ENCODE data around the gene COPG2.

The COPG2 gene

DNA sequence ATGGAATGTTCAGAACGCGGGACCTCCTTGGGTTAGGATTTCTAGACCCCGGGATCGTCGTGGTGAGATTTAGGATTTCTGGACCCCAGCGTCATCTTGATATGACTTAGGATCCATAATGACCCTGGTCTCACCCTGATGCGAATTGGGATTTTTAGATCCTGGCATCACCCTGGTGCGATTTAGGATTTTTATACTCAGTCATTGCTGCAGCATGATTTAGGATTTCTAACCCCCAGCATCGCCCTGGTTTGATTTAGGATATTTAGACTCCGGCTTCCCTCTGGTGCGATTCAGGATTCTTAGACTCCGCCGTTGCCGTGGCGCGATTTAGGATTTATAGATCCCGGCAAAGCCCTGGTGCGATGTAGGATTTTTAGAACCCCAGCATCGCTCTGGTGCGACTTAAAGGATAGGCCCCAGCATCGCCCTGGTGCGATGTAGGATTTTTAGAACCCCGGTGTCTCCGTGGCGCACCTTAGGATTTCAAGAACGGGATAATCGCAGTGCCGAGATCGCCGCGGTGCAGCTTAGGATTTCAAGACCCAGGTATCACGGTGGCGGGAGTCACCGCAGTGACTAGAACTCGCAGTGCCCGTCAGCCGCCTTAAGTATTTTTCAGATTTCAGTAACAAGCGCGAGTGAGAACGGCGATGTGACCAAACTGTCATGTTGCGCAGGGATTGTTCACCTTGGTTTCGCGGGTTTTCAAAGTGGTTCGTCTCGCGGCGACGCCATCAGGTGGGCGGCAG lies 175.8 kb downstream of the COPG2 start:
- no peak for DNase-seq

DNA sequence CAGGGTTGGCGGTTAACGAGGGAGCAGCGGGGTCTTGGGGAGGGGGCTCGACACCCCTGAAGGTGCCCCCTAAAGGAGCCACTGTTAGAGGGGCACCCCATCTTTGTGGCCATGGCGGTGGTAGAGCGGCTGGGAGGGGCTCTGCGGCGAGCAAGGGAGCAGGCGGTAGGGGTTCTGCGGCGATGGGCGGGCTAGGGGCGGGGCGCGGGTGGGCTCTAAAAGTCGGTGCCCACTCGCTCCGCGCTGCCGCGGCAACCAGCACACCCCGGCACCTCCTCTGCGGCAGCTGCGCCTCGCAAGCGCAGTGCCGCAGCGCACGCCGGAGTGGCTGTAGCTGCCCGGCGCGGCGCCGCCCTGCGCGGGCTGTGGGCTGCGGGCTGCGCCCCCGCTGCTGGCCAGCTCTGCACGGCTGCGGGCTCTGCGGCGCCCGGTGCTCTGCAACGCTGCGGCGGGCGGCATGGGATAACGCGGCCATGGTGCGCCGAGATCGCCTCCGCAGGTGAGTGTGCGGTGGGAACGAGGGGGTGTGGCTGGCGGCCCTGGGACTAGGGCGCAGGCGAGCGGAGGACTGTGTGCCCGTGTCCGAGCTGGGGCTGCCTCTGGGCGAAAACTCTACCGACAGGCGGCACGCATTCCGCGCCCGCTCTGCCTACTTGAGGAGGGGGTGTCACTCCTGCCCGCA lies 176.6 kb downstream of the COPG2 start, which contains the start of gene MEST:
Gene MEST, plus strand, starts transcription at position 245 of the 682 bp plus-strand sequence. Its CDS starts 229 bp downstream, at position 474.
- no peak for DNase-seq

DNA sequence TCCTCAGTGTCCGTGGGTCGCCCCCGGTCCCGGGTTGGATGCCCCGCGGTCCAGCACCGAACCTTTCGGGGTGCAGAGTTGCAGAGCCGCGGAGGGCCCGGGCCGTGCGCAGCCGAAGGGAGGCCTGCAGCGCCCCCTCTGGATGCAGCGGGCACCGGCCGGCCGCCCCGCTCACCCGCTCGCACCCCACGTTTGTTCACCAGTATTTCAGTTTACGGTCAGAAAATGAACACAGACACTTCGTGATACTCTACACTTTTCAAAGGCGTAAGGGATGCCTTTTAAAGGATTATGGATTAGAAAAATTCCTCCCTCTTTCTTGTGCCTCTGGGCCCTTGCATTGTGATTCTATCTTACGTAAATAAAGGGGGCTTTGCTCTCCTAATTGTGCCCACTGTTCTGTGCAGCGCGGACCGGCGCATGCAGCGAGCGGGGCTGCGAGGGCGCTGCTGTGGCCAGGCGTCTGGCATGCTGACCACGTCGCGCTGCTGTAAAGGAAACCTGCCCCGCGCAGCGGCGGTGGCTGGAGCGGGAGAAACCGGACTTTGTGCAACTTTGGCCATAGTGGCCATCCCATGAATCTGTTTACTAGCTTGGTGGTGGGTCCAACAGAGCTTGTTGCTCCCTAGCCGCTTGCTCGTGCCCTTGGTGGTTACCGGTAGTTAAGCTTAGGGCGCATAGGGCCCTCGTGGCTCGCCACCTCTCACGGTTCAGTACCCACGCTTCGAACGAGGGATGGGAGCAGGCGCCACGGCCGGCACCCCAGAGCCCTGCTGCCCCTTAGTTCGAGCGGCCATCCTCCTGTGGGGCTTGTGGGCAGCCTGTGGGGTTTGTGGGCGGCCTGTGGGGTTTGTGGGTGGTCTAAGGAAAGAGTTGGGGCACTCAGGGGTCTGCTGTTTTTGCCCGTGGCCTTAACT lies 177.4 kb downstream of the COPG2 start:
- DNase-seq: no peak

DNA sequence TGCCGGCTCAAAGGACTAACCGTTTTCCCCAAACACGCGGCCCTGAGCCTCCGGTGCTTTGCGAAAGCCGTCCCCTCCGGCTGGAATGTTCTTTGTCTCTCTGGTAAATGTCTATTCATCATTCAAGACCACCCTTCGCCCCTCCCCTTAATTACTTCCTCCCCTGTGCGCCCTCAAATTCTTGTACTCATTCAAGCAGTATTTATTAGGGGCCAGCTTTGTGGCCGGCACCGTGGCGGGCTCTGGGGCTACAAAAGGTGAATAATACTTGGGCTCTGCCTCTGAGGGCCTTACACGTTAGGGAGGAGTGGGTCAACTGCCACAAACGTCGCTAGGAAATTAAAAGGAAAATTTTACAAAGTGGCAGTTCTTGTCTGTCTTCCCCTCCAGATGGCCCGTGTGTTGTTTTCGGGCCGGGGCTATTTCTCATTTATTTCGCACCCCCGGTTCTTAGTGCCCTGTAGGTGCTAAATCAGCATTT lies 178.2 kb downstream of the COPG2 start:
- DNase-seq: no peak

DNA sequence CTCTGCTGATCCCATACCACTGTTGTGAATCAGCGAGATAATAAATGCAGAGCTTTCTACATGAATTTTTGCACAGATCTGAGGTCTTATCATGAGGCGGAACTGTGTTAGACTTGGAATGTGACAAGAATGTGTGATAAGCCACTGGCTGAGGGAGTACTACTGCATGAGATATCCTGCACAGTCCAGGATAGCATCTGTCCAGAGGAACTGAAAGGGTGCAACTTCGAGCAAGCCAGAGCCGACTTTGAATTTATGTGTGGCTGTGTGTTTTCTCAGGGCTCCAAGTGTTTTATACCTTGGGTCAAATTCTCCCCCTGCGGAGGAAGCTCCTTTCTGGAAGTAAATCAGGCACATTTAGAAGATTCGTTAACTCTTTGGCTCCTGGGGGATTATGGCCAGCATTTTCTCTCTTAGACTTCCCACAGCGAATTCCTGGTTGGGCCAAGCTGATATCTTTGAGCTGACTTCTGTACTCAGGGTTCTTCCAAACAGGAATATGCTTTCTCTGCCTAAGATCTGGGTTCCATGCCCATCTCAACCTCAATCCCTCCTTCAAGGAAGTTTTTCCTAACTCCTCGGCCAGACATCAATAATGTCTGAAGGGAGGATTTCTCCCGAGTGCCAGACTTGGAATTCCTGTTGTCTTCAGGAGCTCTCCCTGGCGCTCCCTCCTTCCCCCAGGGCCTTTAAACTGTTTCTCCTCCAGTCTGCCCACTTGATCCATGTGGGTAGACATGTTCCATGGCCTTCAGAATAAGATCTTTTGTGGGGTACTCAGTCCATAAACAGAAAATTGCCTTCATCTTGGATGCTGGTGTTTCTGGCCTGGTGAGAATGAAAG lies 179.2 kb downstream of the COPG2 start:
- no peak for DNase-seq

DNA sequence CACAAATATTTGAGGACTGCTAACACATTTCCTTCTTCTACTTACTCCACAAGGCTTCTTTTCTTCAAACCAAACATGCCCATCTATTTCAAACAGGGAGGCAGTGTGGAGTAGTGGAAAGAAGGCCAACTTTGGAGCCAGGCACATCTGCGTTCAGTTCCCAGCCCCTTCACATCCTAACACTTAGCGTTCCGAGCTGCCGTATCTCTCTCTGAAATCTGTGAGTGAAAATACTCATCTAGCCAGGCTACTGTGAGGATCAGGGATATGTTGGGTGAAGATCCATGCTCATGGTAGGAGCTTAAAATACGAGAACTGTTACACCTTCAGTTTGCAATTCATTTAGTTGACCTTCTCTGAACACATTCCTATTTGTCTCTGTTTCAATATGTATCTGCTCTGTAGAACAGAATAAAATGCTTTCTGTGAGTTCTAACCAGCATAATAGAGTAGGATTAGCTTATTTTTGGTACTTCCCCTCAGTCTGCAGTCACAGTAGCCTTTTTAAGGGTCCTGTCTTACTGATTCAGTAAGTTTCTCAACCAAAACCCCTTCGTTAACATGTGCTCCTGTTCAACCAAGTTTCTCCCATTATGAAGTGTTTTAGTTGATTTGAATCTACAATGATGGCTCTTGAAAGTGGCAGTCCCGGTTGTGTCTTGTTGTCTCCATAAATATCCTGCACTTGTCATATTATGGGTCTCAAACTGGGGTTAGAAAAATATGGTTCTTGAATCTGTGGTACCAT lies 180.0 kb downstream of the COPG2 start:
- DNase-seq: no peak

DNA sequence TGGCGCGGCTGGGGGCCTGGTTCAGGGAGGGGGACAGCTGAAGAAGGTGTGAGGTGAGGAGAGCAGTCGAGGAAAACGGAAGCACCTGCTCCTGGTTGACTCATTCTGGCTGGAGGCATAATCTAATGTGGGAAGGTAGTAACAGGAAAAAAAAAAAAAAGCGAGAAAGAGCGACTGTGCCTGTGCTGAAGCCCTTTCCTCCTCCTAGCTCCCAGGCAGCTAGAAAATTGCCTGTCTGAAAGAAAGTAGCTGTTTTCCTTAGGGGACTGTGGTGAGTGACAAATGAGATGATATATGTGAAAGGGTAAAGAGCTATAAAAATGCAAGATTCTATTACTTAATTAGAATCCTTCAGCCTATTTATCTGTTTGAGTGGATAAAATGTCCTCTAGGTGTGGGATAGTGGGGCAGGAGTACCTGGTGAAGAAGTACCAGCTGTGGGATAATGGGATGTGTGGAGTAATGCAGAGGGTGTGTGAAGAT lies 181.6 kb downstream of the COPG2 start:
- no peak for DNase-seq

DNA sequence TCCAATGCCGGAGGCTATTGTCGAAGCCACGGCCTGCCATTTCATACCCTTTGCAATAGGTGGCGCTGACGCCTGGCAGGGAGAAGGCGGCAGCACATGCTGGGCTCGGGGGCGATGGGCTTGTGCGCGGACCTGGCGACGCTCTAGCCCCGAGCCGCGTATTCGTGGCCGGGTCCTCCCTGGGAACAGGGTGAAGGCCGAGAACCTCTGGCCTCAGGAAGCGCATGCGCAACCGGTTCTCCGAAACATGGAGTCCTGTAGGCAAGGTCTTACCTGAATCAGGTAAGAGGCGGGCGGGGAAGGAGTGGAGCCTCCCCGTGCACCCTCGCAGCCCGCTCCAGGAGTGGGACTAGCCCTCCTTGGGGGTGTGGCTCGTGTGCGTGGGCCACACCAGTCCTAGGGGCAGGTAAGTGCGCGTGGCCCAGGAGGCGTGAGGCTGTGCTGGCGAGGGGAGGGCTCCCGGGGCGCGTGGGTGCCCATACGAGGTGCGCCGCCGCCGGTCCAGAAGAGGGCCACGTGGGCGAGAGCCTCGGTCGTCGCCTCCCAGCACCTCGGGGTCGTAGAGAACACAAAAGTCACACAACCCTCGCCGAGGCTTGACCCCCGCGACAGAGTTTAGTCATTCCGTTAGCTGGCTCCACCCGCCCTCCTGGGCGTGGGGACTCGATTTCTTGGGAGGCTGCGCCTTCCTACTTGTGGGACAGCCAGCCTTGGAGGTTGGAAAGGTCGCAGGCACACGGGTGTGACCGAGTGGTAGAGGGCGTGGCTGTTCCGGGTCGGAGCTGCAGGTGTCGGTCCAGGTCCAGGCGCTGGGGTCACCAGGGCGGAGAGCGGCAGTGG lies 182.2 kb downstream of the COPG2 start:
- no peak for DNase-seq

DNA sequence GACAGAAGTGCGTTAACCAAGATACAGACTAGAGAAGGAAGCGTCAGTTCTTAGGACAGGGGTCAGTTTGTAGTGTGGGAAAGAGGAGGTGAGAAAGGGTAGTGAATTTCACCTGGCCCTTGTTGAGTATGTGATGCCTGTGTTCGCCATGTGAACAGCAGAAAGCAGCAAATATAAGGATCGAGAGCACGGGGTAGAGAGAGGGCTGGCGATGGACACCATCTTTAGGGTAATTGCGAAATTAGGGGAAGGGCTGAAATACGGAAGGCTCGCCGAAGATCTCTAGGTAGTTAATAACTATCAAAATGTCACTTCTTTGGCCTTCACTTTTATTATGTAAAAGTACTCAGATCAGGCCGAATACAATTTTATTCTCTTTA lies 182.8 kb downstream of the COPG2 start:
- no peak for DNase-seq

DNA sequence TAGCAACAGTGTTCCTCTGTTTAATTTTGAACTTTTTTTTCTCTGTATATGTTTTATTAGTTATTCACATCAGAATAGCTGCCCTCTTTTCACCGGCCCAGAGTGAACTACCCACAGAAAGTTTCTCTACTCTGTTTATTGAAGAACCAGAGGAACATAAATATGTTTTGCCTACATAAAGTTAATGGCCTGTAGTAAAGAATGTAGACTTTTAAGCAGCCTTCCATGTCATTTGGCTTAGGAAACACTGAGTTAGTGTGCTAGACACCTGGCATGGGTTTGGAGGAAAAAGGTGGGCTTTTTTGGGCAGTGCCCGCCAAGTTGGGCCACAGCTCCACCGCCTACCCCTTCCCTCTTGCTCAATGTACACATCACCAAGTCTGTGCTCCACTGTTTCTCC lies 185.5 kb downstream of the COPG2 start:
- no peak for DNase-seq

DNA sequence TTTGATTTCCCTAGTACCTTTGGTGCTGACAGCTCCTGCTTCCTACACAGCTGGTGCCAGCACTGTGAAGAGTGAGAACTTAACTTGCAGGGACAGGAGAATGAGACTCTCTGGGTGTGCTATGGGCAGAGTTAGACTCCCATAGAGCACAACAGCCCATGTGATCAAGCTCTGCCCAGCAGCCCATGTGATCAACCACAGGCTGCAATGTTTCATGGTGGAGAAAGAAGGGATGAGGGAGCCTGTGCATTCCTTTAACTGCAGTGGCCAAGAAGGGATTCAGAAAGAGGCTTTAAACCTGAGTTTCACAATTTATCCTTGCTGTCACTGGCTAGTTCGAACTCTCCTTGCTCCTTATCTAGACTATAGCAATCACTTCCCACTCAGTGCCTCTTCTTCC lies 186.7 kb downstream of the COPG2 start:
- DNase-seq: no peak

DNA sequence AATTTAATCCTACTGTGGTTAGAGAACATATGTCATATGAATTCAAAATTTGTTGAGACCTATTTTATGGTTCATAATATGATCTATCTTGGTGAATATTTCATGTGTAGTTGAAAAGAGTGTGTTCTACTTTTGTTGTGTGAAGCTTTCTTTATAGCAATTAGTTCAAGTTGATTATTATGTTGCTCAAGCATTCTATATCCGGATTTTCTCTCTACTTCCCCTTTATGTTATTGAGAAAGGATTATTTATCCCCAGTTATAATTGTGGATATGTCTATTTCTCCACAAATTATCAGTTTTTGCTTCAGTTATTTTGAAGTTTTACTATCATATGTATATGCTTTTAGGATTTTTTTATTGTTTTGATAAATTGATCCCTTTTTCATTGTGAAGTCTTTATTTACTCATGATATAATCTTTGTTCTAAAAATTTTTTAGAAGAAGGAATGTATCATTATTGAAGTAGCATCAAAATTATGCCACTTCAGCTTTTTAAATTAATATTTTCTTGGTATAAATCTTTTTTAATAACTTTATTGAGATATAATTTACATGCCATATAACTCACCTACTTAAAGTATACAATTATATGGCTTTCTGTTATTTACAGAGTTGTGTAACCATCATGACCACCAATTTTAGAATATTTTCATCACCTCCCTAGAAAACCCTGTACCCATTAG lies 188.7 kb downstream of the COPG2 start:
- DNase-seq: no peak

DNA sequence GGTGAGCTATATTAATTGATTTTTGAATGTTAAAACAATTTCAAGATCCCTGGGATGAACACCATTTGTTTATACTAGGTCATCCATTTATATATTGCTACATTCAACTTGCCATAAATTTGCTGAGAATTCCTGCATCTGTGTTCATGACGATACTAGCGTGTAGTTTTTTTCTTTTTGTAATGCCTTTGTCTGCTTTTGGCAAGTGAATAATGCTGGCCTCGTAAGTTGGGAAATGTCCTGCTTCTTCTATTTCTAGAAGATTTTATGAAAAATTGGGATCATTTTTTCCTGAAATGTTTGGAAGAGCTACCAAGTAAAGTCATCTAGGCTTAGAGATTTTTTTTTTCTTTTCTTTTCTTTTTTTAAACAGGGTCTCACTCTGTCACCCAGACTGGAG lies 189.6 kb downstream of the COPG2 start:
- no peak for DNase-seq

DNA sequence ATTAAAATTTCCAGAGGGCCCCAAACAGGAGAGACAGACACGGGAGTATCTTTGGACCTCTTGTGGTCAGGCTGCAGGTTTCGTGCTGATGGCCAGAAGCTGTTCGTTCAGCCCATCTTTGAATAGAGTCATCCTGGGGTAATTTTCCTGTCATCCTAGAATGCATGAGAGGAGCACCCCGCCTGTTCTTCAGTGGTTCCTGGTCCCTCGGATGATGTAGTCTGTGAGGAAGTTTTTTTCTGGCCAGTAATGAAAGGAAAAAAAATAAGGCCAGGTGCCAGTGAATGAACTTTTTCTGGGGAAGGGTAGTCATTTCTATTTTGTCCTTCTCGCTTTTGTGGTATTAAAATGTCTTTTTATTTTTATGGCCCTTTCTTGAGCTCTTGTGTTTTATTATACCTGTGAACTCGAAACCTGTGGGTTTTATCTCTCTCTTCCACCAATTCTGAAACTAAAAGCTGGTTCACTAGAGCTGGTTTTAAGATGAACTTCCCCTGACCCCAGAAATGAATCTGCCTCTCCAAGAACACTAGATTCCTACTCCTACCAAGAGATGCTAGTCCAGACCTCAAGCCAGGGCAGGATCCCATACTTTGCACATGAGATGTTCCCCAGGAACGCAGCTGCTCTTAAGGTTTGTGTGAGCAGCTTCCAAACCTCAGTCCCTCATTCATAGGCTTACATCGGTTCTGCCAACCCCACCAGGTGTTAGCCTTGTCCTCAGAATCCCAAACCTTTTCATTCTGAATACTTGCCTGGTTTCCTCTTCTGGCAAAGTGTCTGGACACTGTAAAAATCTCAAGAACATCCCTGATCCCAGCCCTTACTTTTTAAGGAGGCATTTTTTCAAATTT lies 192.0 kb downstream of the COPG2 start:
- no peak for DNase-seq

DNA sequence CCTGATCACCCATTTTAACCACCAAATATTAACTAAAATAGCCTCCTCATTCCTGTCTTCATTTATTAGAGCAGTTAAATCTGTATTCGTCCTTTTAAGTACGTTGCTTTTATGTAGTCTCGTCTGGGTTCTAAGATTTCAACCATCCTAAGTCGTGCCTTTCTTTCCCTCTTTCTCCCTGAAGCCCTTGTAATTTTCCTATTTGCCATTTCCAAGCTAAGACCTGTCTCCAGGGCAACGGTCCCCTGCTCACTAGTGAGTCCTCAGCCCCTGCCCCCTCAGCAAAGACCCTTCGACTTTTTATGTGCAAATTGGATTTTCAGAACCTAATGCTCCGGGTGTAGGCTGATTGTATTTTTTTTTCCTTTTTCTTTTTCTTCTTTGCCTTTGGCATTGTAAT lies 192.8 kb downstream of the COPG2 start:
- DNase-seq: no peak

DNA sequence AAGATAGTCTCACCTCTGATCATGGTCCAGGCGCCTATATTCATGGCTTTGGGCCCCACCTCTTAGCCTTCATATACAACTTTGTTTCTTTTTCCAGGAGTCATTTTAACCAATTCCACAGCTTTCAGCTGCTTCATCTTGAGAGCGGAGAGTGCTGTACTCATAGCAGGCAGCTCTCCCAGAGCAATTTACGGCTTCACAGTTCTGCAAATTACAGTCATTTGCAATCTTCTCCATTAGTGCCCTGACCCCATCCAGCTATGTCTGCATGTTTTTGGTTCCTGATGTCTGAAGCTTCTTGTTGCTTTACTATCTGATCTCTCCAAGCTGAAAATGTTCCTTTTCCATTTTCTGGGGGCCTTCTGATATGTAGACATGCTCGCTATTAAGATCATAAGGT lies 194.7 kb downstream of the COPG2 start:
- no peak for DNase-seq

DNA sequence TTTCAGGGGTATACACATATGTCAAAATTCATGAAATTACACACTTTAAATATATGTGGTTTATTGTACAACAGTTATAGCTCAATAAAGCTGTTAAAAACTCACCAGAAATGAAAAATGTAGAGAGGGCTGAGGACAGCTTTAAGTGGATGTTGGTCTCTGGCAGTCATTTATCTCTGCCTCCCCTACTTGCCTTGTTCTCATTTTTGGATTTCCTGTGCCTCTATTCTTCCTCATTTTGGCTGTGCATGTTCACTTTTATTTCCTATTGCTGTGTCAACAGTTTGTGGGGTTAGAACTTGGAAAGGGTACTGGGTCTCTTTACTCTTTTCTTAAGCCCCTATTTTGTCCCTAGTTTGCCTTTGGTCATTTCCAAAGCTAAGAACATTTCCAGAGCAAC lies 195.3 kb downstream of the COPG2 start:
- no peak for DNase-seq

DNA sequence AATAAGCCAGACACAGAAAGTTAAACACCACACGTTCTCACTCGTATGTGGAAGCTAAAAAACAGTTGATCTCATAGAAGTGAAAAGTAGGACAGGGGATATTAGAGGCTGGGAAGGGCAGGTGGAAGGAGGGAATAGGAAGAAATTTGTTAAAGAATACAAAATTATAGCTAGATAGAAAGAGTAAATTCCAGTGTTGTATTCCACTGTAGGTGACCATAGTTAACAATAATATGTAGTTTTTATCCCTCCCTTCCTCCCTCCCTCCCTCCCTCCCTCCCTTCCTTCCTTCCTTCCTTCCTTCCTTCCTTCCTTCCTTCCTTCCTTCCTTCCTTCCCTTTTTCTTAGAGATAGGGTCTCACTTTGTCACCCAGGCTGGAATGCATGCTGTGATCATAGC lies 196.6 kb downstream of the COPG2 start:
- no peak for DNase-seq

DNA sequence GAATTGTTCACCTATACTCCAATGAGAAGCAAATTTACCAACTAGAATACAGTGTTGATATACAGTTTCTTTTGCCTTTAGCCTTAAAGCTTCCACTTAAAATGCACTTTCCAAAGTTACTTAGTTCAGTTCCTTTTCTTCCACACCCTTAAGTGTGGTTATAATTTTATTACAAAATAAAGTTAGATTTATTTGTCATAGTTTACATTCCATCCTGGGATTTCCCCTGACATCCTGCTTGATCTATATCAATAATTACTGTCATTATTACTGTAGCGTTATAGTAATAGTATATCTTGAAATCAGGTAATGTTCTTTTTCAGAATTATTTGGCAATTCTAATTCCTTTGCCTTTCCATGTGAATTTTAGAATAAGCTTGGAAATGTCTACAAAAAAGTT lies 199.9 kb downstream of the COPG2 start:
- no peak for DNase-seq
